ENCODE results near the gene MTM1. TPM values are rescaled to one million over a fixed set of nuclear protein-coding genes. Genes with fewer than 3 reads are reported as not detected.

MTM1 gene
- total RNA-seq, 4 donors from 2014 or later: 15.4 to 18.4 (median 16.7) TPM

DNA sequence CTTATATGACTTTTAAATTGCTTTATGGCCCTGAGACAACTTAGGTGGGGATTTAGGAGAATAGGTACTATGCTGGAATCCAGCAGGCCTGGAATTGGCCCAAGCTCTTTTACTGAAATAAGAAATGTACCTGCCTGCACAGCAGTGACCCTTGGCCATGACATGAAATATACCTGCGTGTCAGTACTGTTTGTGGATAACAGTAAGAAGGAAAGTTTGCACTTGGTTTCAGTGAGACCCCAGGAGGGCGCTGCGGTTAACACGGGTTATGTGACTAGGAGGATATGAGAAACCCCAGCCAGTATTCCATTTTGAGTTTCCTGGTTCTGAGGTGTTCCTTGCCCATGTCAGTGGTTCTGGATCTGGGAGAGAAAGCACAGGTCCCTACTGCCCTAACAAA, 5.3 kb downstream of the MTM1 start:
- Histone ChIP-seq H3K4me1 (peaks cover 43% of the 10 kb centered on the region), H3K36me3 (no peaks in the 10 kb centered on the region), H3K27me3 (no peaks in the 10 kb centered on the region), H3K9me3 (no peaks in the 10 kb centered on the region), H3K27ac (no peak overlapping the region), H3K4me3 (no peak overlapping the region)
- no peak for DNase-seq (ENCODE audit: low spot score in 2 of 2)
- WGBS: 66% methylated on average over 4 of the region's 4 CpGs
- TF ChIP-seq EP300 (IDR thresholded peaks at IDR 0.05): no peak
- TF ChIP-seq POLR2A (IDR thresholded peaks at IDR 0.05): no peak
- TF ChIP-seq, protein P1, sequence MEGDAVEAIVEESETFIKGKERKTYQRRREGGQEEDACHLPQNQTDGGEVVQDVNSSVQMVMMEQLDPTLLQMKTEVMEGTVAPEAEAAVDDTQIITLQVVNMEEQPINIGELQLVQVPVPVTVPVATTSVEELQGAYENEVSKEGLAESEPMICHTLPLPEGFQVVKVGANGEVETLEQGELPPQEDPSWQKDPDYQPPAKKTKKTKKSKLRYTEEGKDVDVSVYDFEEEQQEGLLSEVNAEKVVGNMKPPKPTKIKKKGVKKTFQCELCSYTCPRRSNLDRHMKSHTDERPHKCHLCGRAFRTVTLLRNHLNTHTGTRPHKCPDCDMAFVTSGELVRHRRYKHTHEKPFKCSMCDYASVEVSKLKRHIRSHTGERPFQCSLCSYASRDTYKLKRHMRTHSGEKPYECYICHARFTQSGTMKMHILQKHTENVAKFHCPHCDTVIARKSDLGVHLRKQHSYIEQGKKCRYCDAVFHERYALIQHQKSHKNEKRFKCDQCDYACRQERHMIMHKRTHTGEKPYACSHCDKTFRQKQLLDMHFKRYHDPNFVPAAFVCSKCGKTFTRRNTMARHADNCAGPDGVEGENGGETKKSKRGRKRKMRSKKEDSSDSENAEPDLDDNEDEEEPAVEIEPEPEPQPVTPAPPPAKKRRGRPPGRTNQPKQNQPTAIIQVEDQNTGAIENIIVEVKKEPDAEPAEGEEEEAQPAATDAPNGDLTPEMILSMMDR (IDR thresholded peaks at IDR 0.05): no peak
- TF ChIP-seq POLR2AphosphoS5 (IDR thresholded peaks at IDR 0.05): no peak

DNA sequence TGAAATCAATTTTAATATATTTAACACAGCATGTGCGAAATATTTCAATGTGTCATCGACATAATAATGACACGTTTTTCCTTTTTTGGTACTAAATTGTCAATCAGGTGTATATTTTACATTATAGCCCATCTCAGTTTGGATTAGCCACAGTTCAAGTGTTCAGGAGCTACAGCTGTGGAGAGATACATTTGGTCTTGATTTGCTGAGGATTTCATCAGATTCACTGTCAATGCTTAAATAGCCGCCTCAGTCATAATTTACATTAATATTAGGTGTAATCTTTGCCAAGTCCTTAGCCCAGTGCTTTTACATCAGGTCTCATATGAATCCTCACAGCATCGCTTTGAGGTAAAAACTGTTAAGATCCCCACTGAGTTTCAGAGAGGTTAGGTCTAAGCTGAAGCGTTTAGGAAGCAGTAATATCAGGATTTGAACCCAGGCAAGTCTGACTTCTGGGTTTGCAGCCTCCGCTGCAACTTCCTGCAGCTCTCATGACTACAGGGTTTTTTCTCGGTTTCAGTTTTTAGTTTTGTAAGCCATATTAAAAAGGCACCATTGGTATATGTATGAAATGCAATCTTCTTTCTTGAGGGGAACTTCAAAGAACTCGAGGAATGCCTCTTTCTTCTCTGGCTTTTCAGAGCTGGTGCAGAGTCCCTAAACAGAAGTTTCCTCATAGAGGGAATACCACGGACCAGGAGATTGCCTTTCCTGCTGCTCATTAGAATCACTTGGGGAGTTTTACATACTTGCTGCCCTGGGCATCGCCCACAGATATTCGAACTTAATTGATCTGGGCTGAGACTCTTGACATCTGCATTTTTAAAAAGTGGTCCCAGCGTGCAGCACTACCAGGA, 6.4 kb downstream of the MTM1 start:
- Histone ChIP-seq H3K36me3 (no peaks in the 10 kb centered on the region), H3K27ac (peak overlapping the region; percentile 18), H3K4me1 (peaks cover 38% of the 10 kb centered on the region), H3K4me3 (no peak overlapping the region), H3K9me3 (no peaks in the 10 kb centered on the region), H3K27me3 (no peaks in the 10 kb centered on the region)
- 46% methylated on average over 13 of the region's 13 CpGs for WGBS
- DNase-seq (ENCODE audit: low spot score in 2 of 2): no peak
- TF ChIP-seq, protein P1 (IDR thresholded peaks at IDR 0.05): no peak
- TF ChIP-seq POLR2AphosphoS5 (IDR thresholded peaks at IDR 0.05) (no peak), EP300 (IDR thresholded peaks at IDR 0.05) (no peak), POLR2A (IDR thresholded peaks at IDR 0.05) (no peak)

DNA sequence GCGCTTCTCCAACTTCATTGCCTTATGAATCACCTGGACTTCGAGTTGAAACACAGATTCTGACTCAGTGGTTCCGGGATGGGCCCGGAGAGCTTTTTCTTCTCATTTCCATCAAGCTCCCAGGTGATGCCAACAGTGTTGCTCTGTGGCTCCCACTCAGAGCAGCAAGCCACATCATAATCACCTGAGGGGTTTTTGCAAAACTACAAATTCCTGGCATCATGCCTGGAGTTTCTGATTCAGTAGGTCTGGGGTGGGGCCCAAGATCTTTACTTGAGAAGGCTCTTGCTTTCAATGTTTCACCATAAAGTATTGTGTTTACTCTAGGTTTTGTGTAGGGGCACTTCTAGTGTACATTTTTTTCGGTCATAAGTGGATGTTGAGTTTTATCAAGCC, 7.0 kb downstream of the MTM1 start:
- TF ChIP-seq, protein P1 (IDR thresholded peaks at IDR 0.05): no peak
- TF ChIP-seq POLR2AphosphoS5 (IDR thresholded peaks at IDR 0.05) (no peak), POLR2A (IDR thresholded peaks at IDR 0.05) (no peak), EP300 (IDR thresholded peaks at IDR 0.05) (no peak)
- Histone ChIP-seq H3K27ac (peak overlapping the region; percentile 77), H3K9me3 (no peaks in the 10 kb centered on the region), H3K4me3 (no peak overlapping the region), H3K27me3 (no peaks in the 10 kb centered on the region), H3K4me1 (peaks cover 31% of the 10 kb centered on the region), H3K36me3 (no peaks in the 10 kb centered on the region)
- 65% methylated on average over 5 of the region's 5 CpGs for WGBS
- no peak for DNase-seq (ENCODE audit: low spot score in 2 of 2)

DNA sequence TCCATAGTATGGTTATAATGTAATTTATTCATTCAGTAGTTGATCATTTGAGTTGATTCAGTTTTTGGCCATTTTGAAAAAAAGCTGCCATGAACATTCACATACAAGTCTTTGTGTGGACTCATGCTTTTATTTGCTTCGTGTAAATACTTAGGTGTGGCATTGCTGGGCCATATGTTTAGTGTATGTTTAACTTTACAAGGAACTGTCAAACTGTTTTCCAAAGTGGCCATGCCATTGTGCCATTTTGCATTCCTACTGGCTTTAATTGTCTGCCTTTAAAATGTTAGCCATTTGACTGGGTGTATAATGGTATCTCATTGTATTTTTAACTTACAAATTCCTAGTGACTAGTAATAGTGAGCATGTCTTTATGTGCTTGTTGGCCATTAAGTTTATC, 8.8 kb downstream of the MTM1 start:
- Histone ChIP-seq H3K4me3 (no peak overlapping the region), H3K36me3 (no peaks in the 10 kb centered on the region), H3K27me3 (no peaks in the 10 kb centered on the region), H3K9me3 (no peaks in the 10 kb centered on the region), H3K27ac (no peak overlapping the region), H3K4me1 (peaks cover 32% of the 10 kb centered on the region)
- DNase-seq (ENCODE audit: low spot score in 2 of 2): no peak
- WGBS: 44% methylated on average over 1 of the region's 1 CpG
- TF ChIP-seq, protein P1 (IDR thresholded peaks at IDR 0.05): no peak
- TF ChIP-seq POLR2A (IDR thresholded peaks at IDR 0.05): no peak
- TF ChIP-seq EP300 (IDR thresholded peaks at IDR 0.05): no peak
- TF ChIP-seq POLR2AphosphoS5 (IDR thresholded peaks at IDR 0.05): no peak

DNA sequence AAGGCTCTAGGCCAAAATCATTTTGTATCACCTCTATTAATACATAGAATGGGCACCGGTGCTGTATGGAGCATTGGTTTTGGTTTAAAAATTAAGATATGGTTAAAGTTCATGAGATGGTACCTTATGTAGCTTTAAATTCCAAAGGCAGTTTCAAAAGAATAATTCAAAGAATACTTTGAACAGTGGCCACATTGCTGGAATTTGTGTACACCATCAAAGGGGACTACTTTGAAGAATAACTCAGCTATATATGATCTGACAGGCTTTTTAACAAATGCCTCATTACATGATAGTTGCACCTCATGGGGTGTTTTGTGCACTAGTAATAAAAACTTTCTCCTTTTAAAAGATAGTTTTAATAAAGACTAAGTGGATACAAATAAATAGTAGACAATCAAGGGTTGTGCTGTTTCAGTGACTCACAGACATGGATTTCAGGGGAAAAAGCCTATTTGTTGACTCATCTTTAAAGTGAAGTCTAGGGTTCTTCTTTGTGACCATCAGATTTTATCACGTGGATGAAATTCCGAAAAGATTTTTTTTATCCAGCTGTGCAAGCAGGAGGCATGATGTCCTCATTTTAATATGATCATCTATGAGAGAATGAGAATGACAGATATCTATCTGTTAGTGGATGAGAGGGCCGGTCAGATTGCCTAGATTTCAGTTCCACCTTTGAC, 12.8 kb downstream of the MTM1 start:
- no peak for TF ChIP-seq POLR2A (IDR thresholded peaks at IDR 0.05)
- TF ChIP-seq, protein P1 (IDR thresholded peaks at IDR 0.05): no peak
- no peaks in the 10 kb centered on the region for H3K27me3 ChIP-seq
- no peak overlapping the region for H3K27ac ChIP-seq
- H3K9me3 ChIP-seq: no peaks in the 10 kb centered on the region
- 51% methylated on average over 4 of the region's 4 CpGs for WGBS
- no peak for DNase-seq (ENCODE audit: low spot score in 2 of 2)
- H3K4me1 ChIP-seq: peaks cover 10% of the 10 kb centered on the region
- no peaks in the 10 kb centered on the region for H3K36me3 ChIP-seq
- H3K4me3 ChIP-seq: no peak overlapping the region
